Kidney epithelial cell (primary cell): ENCODE data around the gene SKAP1. TPM values are rescaled to one million over a fixed set of nuclear protein-coding genes. Genes with fewer than 3 reads are reported as not detected.

Experiments used
- DNase-seq: peaks from one replicate; pipeline ENCODE4 v3.0.0-alpha.2; 2010; ENCODE audit warnings: low read depth
- H3K27me3 ChIP-seq: 2 replicates; pipeline ENCODE4 v1.6.0; 2011; ENCODE audit warnings: low read length; ENCODE audit not compliant: control insufficient read depth, insufficient read depth
- H3K36me3 ChIP-seq: 2 replicates; pipeline ENCODE4 v1.5.1; 2011; ENCODE audit warnings: low read length; ENCODE audit not compliant: control insufficient read depth, insufficient read depth
- H3K4me3 ChIP-seq: 2 replicates; pipeline ENCODE4 v1.5.1; 2011; ENCODE audit warnings: low read depth, mild to moderate bottlenecking, control low read depth, low read length
- total RNA-seq: library from RNA; depleted of rRNA; stranded (reverse); fragments of >200 nt; gene quantifications from 2 replicates; pipeline ENCODE4 v1.2.3, GENCODE V29; 2015
- TF ChIP-seq, protein P1 (sequence below): IDR thresholded peaks from 2 replicates; pipeline ENCODE4 v1.5.1; 2011; ENCODE audit warnings: mild to moderate bottlenecking, moderate library complexity, low read length, control low read depth, inconsistent platforms; ENCODE audit not compliant: insufficient read depth, poor library complexity, severe bottlenecking

The SKAP1 gene
- total RNA-seq, 1 donor from 2014 or later = 5.6 TPM

DNA sequence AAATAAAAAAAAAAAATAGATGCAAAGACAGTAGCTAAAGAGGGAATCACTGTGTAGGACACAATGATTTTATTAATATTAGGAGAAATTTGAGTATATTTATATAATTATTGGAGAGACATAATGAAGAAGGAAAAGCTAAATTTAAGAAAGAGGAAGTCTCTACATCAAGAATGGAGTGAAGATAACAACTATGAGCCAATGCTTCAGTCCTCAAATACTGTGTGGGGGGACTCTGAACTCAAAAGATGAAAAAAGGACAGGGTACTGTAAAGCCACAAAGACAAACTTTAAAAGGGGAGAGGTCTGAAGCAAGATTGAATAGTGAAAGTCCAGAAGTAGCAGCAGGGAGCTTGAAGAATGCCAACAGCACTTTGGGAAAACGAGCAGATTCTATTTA lies 44.7 kb downstream of the SKAP1 start:
- Histone ChIP-seq H3K4me3 (no peak overlapping the region), H3K36me3 (no peaks in the 10 kb centered on the region), H3K27me3 (no peaks in the 10 kb centered on the region)
- no peak for DNase-seq
- TF ChIP-seq, protein P1, sequence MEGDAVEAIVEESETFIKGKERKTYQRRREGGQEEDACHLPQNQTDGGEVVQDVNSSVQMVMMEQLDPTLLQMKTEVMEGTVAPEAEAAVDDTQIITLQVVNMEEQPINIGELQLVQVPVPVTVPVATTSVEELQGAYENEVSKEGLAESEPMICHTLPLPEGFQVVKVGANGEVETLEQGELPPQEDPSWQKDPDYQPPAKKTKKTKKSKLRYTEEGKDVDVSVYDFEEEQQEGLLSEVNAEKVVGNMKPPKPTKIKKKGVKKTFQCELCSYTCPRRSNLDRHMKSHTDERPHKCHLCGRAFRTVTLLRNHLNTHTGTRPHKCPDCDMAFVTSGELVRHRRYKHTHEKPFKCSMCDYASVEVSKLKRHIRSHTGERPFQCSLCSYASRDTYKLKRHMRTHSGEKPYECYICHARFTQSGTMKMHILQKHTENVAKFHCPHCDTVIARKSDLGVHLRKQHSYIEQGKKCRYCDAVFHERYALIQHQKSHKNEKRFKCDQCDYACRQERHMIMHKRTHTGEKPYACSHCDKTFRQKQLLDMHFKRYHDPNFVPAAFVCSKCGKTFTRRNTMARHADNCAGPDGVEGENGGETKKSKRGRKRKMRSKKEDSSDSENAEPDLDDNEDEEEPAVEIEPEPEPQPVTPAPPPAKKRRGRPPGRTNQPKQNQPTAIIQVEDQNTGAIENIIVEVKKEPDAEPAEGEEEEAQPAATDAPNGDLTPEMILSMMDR = no peak

DNA sequence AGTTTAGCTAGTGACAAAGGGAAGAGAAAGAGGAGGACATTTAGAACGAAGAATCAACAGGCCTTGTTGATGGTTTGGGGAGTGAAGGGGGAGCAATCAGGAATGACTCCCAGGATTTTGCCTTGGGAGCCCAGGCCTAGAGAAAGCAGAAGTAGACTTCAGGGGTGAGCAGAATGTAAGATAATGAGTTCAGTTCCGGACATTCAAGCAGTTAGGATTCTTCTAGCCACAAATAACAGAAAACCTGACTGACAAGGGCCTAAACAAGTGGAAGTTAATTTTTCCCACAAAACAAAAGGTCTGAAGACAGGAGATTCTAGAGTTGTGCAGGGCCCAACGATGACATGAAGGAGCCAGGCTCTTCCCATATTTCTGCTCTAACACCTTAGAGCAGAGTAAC lies 45.9 kb downstream of the SKAP1 start:
- H3K36me3 ChIP-seq = no peaks in the 10 kb centered on the region
- H3K27me3 ChIP-seq = no peaks in the 10 kb centered on the region
- TF ChIP-seq, protein P1 = no peak
- no peak overlapping the region for H3K4me3 ChIP-seq
- no peak for DNase-seq

DNA sequence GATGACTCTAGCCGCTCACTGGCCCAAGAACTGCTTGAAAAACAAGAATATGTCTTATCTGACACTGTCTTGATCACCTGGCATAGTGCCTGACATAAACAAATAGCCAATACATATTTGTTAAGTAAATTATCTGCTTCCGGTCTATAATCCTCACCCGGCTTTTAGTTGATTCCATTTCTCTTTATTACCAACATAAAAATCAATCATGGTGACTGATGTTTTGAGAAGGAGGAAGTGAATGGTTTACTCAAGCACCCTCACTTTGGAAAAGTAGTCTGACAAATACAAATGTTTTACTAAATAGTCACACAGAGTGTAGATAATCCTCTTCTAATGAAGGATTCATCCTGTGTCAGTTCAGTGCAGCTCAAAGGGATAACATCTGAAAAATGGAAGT lies 47.0 kb downstream of the SKAP1 start:
- Histone ChIP-seq H3K36me3 (no peaks in the 10 kb centered on the region), H3K4me3 (no peak overlapping the region), H3K27me3 (no peaks in the 10 kb centered on the region)
- DNase-seq = no peak
- TF ChIP-seq, protein P1 = no peak

DNA sequence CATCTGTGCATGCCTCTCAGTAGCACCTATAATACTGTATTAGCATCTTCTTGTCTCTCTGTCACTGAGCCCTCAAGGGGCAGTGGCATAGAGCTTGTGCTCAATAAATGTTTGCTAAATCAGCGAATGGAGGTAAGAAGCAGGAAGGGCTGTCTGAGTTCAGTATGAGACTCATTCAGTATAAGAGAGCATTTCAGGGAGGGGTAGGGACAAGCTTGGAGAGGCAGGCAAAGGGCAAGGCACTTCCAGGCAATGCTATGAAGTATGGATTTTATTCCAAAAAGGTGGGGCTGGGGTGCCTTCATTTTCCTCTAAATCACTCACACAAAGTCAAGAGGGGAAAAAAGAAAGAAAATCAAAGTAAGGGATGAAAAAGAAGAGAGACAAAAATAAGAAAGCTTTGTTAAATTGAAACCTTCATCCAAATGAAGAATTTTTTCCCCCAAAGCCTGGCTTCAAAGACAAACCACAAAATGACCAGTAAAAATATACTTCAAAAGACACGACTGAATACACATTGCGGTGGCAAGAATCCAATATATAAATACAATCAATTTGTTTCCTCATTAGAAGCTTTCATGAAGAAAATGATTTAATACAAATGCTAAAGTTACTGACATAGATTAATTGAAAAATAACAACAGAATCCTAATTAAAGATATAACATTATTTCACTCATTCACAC lies 51.2 kb downstream of the SKAP1 start:
- no peaks in the 10 kb centered on the region for H3K36me3 ChIP-seq
- H3K4me3 ChIP-seq = no peak overlapping the region
- no peak for DNase-seq
- H3K27me3 ChIP-seq = no peaks in the 10 kb centered on the region
- TF ChIP-seq, protein P1 = no peak

DNA sequence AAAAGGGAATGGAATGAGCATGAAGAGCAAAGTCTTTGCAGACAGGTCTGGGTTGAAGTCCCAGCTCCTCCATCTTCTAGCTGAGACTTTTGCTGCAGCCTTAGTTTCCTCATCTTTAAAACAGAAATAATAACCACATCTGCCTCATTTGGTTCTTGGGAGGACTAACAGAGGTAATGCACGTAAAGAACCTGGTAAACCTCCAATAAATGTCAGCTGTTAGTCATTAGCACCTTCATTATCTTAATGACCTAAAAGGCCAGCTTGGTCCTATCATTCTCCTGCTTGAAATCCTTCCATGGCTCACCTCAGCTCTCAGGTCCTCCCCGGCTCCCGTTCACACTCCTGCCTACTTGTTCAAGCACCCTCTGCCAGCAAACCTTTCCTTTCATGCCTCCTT lies 51.8 kb downstream of the SKAP1 start:
- H3K36me3 ChIP-seq = no peaks in the 10 kb centered on the region
- H3K27me3 ChIP-seq = no peaks in the 10 kb centered on the region
- H3K4me3 ChIP-seq = no peak overlapping the region
- TF ChIP-seq, protein P1 = no peak
- no peak for DNase-seq
